Measurements from ENCODE around the gene ADAM17.

GRCh38 chr2:9525266-9525665, 30.4 kb downstream of the ADAM17 start:
- no peak for TF ChIP-seq CTCF (IDR thresholded peaks at IDR 0.05; ENCODE audit: low read depth, low read length, missing input control)
- no peak for TF ChIP-seq SP1 (IDR thresholded peaks at IDR 0.05)

Measured in liver (tissue), 3 donors.